Measurements from ENCODE around the gene TAF1A.

TAF1A gene

DNA sequence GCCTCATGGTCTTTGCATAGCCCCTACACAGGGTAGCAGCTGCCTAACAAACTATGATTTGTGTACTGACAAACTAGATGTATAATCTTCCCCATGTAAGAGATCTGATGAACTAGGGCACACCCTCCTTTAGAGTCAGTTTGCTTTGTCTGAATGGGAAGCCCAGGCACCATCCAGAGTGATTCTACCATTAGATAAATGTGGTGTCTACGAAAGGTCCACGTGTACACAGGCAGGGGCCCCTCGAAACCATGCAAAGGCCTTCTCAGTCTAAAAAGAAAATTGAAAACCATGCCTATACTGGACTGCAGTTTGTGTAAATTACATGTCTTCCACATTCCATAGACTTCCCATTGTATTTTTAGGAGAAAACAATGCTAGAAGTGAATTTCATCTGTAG lies 60.6 kb downstream of the TAF1A start:
- H3K36me3 Mint-ChIP-seq = no peaks in the 10 kb centered on the region

DNA sequence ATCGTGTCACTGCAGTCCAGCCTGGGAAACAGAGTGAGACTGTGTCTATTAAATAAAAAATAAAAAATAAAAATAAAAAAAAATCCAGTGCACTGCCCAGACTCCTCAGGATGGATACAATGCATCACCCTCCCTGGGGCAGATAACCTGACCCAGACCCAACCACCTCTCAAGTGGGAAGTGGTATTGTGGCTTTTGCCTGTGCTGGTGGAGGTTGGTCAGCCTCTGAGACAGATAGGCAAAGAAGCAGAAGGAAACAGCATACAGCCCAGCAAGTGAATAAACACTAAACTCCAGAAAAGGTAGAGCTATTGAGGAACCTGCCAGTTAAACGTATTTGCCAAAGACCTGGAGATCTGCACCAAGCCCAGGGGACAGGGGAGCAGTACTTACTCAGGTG lies 63.8 kb downstream of the TAF1A start:
- DNase-seq (ENCODE audit: low spot score in 2 of 2) (no peak), ATAC-seq (no peak)
- Mint-ChIP-seq H3K4me3 (no peak overlapping the region), H3K27ac (no peak overlapping the region), H3K9me3 (no peaks in the 10 kb centered on the region), H3K36me3 (no peaks in the 10 kb centered on the region), H3K4me1 (no peaks in the 10 kb centered on the region)

More for the DNA sequence above, 60.6 kb downstream of the TAF1A start:
- DNase-seq (ENCODE audit: low spot score in 2 of 2) (no peak), ATAC-seq (no peak)
- Mint-ChIP-seq H3K9me3 (no peaks in the 10 kb centered on the region), H3K4me1 (no peaks in the 10 kb centered on the region), H3K4me3 (no peak overlapping the region), H3K27ac (no peak overlapping the region)

DNA sequence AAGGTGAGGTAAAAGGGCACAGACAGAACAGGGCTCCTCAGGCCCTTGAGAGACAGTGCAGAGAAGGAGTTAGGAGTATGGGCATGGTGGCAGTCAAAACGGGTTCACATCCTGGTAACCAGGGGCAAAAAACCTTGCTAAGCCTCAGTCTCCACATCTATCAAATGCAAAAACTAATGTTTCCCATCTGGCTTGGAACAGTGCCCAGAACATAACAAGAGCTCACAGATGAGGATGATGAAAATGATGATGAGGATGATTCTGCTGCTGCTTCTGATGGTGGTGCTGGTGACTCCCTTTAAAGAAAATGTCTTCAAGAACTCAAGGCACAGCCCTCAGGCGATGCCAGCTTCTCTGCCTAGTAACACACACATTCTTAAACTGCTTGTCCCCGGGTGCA lies 65.9 kb downstream of the TAF1A start:
- no peaks in the 10 kb centered on the region for H3K9me3 Mint-ChIP-seq

DNA sequence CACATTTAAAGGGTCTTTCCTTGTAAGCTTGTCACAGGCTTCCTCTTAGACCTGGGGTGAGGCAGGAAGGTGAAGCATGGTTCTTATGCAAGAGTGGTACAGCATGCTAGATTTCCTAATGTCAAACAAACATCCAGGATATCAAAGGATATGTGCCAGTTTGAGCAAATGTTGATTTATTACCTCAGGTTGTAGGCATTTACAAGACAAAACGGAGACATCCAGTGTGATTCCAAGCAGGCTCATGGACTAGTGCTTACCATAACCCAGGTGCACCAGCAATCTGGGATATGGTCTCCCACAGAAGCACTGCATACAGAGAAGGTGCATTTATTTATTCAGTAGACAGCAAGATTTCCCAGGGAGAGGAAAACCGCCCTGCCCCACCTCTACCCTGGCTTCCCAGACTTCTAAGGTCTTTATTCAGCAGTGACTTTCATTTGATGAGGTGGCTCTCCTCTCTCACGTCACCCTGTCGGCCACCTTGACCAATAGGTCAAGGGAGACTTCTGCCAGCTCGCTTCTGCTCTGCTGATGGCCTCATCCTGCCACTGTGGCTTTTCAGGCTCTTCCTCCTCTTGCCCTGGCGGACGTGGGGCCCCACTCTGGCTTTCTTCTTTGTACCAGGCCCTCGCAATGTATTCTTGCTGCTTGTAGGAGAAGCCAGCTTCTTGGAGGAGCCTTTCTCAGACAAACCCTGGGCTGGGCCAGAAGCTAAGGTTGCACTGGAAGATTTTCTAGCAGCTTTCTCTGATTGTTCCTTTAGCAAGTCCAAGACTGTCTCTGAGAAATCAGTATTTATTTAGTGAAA lies 67.4 kb downstream of the TAF1A start:
- H3K9me3 Mint-ChIP-seq = no peaks in the 10 kb centered on the region
- ATAC-seq = no peak
- no peak overlapping the region for H3K27ac Mint-ChIP-seq
- no peaks in the 10 kb centered on the region for H3K4me1 Mint-ChIP-seq
- no peak for DNase-seq (ENCODE audit: low spot score in 2 of 2)
- H3K4me3 Mint-ChIP-seq = no peak overlapping the region
- H3K36me3 Mint-ChIP-seq = no peaks in the 10 kb centered on the region

More for the DNA sequence above, 65.9 kb downstream of the TAF1A start:
- ATAC-seq = no peak
- Mint-ChIP-seq H3K4me1 (no peaks in the 10 kb centered on the region), H3K36me3 (no peaks in the 10 kb centered on the region), H3K4me3 (no peak overlapping the region), H3K27ac (no peak overlapping the region)
- no peak for DNase-seq (ENCODE audit: low spot score in 2 of 2)

DNA sequence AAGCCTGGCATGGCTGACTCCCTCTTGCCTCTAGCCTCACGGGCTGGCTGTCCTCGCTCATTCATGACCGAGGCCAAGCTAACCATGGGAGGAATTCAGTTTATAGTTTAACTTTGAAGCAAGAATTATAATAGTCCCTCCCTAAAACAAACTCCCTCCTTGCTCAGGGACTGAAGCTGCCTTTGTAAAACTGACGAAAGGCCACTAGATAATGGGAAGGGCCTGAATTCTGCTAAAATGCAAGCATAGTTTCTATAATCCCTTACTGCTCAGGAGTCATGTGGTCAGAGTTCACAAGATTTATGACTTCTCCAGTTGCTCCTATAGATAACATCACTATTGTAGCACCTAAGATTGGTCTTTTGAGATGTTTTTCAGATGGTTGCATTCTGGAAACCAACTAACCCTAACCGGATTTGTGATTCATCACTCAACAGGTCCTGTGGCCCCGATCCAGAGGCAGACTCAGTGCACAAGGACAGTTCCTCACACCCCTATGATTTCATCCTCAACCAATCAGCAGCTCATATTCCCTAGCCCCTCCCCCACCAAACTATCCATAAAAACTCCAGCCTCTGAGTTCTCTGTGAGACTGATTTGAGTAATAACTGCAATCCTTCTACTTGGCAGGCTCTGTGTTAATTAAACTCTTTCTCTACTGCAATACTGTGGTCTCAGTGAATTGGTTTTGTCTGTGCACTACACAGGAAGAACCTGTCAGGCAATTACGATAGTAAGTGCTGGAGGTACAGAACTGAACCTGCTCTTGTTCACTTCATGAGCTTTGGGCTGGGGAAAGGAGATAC lies 68.2 kb downstream of the TAF1A start:
- Mint-ChIP-seq H3K4me1 (no peaks in the 10 kb centered on the region), H3K4me3 (no peak overlapping the region), H3K27ac (no peak overlapping the region), H3K9me3 (no peaks in the 10 kb centered on the region), H3K36me3 (no peaks in the 10 kb centered on the region)
- ATAC-seq (no peak), DNase-seq (ENCODE audit: low spot score in 2 of 2) (no peak)
